ENCODE measurements around the gene PLA2G2F.

GRCh38 chr1:20123722-20124455 lies 15.2 kb upstream of the PLA2G2F start:
- TF ChIP-seq CTCF (IDR thresholded peaks at IDR 0.05) (no peak), POLR2AphosphoS5 (IDR thresholded peaks at IDR 0.05; ENCODE audit: low read depth, low read length) (no peak), TCF7L2 (IDR thresholded peaks at IDR 0.05; ENCODE audit: low read depth, low read length) (no peak), REST (IDR thresholded peaks at IDR 0.05; ENCODE audit: insufficient read depth in 1 of 2, low read depth in 2 of 2, low read length in 1 of 2) (no peak)
